ENCODE data around the gene IDUA.

The IDUA gene

DNA sequence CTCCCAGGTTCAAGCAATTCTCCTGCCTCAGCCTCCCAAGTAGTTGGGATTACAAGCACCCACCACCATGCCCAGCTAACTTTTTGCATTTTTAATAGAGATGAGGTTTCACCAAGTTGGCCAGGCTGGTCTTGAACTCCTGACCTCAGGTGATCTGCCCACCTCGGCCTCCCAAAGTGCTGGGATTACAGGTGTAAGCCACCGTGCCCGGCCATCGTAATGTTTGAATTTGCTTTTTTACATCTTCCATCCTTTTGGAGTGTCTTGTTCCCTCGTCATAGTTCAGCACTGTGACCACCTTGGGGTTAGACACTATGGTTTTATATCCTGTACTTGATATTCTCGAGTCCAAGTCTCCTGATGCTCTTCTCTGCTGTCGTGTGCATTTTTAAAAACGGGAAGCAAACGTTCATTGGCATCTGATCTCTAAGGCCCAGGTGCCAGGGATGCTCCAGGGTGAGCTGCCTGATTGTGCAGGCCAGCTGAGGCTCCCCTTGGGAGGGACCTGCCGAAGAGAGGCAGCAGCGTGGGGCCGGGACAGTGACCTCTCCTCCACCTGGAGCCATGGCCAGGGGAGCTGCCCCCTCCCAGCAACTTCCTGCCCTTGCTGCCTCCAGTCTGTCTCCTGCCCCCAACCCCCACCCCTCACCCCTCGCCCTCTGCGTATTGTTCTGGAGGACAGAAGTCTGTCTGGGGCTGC is 30.2 kb upstream of the IDUA start:
- DNase-seq = no peak

DNA sequence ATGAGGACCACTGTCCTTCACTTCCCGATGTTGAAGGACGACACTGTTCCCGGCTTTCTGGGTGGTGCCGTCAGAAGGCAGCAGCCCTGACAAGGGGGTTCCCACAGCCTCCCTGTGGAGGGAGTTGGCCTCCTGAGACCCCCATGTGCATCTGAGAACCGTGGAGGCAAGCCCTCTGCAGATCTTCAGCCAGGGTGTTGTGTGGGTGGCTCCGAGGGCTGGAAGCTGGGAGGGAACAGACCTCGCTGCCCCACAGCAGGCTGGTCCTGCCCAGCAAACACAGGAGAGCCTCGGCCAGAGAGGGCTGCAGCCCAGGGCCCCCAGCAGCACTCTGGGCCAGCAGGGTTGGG is 29.6 kb upstream of the IDUA start:
- DNase-seq = no peak

DNA sequence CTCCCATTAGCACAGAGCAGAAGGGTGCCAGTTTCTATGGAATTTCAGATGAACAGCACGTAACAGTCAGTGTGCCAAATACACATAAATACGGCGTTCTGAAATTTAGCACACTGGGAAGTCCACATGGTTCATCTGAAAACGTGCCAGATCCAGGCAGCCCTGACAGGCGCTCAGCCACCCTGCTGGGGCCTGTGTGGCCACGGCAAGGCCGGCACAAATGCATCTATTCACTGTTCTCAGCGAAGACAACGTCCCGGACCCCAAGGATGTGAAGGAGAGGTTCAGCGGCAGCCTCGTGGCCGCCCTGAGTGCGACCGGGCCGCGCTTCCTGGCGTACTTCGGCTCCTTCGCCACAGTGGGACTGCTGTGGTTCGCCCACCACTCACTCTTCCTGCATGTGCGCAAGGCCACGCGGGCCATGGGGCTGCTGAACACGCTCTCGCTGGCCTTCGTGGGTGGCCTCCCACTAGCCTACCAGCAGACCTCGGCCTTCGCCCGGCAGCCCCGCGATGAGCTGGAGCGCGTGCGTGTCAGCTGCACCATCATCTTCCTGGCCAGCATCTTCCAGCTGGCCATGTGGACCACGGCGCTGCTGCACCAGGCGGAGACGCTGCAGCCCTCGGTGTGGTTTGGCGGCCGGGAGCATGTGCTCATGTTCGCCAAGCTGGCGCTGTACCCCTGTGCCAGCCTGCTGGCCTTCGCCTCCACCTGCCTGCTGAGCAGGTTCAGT is 29.1 kb upstream of the IDUA start:
- no peak for DNase-seq

DNA sequence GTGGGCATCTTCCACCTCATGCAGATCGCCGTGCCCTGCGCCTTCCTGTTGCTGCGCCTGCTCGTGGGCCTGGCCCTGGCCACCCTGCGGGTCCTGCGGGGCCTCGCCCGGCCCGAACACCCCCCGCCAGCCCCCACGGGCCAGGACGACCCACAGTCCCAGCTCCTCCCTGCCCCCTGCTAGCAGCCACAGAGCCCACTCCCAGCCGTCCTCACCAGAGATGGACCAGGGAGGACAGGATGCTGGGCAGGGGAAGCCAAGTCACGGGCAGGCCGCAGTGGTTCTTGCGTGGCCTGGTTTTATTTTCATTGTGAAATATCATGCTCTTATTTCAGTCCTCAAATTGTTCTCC is 28.6 kb upstream of the IDUA start:
- DNase-seq = no peak

DNA sequence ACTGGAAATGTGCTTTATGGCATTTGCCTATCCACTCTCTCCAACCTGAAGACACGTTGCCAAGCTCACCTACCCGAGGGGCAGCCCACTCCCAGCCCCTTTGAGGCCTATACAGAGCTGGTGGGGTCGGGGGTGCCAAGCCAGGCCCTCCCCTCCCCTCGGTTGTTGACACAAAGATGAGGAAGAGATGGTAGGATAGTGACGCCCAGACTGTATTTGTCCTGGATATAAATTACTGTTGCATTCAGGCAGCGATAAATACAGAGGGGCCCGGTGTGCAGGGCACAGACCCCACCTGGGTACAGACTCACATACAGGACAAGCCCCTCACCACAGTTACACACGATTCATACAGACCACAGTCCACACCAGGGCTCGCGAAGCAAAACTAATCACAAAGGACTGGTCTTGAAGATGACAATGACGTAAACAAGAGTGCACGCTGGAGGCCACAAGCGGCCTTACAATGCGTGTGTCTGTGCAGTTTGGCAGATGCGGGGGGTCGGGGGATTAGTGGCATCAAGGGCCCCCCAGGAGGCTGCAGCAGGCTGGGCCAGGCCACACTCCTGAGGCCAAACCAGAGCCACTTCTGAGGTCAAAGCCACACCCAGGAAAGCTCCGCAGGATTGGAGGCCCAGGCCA is 28.0 kb upstream of the IDUA start:
- DNase-seq = no peak

DNA sequence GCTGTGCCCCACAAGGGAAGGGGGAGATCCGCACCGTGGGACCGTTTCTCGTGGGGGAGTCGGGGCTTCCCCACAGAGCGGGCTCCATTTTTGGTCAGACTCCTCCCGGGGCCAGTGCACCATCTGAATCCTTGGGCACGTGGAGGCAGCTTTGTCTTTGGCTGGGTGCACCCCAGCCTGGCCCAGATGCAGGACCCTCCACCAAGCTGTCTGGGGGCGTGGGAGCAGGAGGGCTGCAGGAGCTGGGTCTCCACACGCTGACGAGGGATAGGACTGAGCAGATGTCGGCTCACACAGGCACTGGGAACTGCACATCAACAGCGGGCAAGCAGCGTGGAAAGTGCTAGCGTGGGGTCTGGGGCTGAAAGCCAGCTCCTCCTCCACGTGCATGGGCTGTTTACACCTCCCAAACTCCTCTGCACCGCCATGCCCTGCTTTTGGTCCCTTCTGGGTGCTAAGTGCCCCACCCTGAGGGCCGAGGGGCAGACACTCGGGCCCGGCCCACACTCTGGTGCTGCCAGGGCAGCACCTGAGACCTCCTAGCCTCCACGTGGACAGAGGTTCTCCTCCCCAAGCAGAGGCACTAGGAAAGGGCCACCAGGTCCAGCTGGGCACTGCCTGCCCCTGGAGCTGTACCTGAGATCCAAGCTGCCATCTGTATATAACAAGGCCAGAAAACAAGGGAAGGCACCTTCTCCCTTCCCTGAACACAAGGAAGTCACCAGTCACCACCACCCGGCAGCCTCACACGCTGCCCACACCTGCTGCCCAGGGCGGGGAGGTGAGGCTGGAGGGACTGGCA is 27.3 kb upstream of the IDUA start:
- DNase-seq = no peak

DNA sequence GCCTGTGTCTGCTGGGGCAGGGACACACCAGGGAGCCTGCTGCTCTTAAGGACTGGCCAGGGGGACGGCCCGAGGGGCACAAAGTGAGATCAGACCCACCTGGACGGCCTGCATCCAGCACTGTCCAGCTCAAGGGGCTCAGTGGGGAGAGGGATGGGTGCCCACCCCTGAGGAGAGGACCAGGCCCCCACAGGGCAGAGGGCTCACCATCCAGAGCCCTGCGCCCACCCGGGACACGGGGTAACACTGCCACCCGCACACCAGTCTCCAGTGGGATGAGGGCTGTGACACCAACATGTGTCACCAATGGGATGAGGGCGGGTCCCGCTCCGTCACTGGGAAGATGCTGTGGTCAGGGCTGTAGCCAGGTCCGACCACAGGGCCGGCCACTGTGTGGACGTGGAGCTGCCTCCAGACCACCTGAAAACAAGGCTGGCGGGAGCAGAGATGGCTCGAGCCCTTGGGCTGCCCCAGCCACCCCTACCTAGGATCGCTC is 26.7 kb upstream of the IDUA start:
- DNase-seq = no peak

DNA sequence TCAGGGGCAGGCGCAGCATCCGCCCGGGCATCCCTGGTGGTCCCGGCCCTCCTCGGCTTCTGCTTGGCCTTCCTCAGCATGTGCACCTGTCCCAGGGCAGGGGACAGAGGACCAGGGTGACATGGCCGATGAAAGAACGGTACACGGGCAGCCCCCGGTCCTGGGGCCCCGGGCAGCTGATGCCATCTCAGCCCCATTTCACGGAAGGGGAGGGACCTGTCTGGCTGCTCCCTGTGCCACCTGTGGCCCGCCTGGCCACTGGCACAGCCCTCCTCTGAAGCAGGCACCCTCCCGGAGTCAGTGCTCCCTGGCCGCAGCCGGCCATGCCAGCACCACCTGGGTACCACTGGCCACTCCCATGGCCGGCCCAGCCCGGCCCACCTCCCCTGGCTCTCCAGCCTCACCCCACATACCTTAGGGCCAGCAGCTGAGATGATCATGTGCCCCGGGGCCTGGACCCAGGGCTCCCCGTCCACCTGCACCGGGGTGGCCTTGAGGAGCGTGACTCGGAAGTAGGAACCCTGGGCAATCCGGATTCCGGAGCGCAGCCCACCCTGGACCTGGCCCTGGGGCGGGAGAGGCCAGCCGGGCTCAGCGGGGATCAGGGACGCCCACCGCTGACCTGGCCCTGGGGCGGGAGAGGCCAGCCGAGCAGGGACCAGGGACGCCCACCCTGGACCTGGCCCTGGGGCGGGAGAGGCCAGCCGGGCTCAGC is 26.1 kb upstream of the IDUA start:
- DNase-seq = no peak

DNA sequence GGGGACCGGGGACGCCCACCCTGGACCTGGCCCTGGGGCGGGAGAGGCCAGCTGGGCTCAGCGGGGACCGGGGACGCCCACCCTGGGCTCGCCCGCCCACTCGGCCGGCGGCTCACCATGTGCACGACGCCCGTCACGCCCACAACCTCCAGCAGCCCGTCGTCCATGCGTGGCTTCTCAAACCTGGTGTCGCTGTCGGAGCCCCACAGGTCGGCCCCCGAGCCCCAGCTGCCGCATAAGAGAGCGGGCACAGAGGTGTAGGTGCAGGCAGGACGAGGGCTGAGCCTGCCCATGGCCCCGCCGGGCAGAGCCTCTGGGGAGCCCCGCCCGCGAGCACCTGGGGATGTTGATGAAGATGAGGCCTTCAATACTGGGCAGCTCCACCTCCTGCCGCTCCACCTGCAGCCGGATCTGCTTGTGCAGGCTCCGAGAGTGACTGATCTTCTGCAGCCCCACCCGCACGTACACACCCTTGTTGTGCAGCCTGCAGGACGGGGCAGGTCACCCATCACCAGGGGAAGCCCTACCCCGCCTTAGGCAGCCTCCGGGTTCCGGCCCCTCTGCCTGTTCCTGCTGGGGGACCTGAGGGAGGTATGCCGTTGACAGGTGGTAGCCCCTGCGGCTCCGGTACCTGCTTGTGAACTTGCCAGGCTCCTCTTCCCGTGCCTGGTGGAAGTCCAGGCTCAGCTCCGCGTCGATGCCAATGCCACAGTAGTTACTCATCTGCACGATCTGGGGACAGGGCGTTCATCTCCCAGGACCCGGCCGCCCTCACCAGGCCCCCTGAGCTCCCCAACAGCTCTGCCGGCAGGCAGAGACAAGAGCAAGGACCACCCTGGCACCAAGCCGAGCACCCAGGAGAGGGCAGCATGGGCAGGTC is 25.3 kb upstream of the IDUA start:
- no peak for DNase-seq

DNA sequence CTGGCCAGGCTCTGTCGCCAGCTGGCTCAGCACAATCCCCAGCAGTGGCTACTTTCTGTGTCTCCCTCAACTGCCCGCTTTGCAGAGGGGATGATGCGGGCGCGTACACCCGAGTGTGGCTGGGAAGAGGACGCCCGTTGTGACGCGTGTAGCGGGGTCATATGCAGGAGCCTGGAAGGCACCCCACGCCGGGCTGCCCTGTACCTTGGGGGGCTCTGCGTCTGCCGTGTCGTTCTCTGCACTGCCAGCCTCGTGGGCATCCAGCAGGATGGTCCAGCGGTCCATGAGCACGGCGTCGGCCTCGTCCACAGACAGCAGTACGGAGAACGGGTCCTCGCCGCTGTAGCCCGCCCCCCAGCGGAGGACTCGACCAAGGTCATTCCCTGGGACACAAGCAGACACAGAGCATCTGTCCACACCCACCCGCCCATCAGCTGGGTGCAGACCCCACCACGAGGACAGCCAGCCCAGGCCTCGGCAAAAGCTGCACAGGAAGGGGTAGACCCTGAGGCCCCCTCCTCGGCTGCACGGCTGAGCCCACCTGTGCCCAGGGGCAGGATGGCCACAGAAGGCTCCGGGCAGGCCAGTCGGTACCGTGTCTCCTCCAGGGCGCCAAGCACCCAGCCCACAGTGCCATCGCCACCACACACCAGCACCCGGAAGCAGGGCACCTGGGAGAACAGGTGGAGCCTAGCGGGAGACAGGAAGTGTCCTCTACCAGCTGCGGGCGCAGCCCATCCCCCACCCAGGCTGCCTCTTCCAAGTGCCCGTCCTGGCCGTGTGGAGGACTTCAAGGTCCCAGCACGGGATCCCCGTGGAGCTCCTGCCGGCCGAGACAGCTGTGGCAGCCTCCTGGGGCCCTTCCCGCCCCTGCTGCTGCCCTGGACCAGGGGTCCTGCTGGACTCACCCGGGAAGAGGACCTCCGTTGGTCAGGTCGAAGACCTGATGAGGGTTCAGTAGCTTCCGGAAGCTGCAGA is 24.3 kb upstream of the IDUA start:
- no peak for DNase-seq

DNA sequence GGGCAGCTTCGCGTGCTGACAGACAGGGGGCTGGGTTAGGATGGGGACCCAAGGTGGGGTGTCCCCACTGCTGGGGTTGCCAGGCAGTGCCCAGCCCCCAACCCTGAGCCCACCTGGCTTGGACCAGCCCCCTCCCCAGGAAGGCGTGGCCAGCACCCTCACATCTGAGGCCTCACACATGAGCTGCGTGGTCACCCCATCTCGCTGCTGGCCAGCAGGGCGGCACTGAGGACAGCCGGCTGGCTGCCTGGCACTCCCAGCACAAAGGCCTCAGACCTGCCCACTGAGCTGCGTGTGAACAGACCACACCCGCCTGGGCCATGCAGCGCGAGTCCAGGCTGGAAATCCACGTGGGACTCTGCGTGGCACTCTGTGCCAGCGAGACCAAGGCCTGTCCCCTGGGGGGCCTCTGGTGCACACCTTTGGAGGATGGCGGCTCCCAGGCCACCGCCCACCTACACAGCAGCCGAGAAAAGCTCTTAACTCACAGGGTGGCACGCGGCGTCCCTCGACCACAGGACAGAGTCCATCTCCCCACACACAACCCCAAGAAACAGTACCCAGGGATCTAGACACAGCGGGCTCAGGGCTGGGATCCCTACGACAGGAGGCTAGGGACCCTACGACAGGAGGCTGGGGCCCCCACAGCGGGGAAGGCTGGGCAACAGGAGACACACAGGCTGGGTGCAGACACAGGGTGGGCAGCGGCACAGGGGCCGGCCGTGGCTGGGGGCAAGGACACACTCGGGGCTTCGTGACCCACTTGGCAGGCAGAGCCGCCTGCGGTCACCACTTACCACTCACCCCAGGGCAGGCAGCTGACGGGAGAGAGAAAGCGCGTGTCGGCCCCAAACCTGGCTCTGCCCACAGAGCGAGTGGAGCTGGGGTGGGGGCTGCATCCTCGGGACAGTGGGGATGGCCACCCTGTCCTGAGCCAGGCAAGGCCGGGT is 23.3 kb upstream of the IDUA start:
- DNase-seq = no peak

DNA sequence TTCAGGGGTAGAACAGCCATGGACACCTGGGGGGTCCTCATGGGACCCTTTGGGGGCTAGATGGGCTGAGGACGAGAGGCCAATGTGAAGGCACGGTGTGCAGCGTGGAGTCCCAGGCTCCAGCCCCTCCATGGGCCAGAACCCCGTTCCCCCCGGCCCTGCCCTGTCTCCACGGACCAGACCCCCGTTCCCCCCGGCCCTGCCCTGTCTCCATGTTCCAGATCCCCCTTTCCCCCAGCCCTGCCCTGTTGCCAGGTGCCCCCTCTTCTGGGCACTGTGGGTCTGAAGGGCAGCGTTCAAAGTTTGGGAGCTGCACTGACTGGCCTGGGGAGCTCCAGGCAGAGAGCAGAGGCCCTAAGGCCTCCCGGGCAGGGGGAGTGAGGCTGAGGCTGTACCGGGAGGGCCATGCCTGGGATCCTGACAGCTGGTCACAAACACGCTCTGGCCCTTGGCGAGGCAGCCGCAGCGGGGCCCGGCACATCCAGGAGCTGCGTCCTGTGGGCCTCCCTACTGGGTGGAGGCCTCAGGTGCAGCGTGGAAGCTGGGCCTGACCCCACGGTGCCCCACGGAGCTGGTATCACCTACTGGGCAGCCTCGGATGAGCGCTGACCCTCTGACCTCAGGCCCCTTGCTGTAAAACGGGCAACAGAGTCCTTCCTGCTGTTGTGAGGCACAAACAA is 22.4 kb upstream of the IDUA start:
- DNase-seq = no peak

DNA sequence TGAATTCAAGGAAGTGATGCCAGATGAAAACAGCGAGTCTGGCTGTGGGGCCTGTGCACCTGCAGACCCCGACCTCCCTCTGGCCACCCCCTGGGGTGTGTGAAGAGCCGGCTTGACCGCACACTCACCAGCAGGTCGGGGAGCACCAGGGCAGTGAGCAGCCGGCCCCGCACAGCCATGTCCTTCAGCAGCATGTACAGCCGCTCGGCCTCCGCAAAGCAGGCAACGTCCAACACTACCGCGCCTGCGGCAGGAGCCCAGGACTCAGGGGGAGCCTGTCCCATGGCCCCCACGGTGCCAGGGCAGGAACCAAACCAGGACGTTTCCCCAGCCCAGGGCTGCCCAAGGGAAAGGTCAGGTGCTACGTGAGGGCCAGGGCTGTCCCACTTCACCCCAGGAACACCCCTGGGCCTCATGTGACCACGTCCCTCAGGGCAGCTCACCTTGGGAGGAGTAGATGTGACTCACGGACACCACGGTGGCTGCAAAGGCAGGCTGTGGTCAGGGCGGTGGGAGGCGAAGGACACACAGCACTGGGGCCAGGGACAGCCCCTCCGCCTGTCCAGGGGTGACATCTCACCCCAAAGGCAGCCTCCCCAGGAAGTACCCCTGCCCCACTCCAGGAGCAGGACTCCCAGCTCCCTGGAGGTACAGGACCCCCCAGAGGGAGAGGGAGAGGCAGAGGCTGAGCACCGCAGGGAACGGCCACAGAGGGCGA is 21.6 kb upstream of the IDUA start:
- no peak for DNase-seq

DNA sequence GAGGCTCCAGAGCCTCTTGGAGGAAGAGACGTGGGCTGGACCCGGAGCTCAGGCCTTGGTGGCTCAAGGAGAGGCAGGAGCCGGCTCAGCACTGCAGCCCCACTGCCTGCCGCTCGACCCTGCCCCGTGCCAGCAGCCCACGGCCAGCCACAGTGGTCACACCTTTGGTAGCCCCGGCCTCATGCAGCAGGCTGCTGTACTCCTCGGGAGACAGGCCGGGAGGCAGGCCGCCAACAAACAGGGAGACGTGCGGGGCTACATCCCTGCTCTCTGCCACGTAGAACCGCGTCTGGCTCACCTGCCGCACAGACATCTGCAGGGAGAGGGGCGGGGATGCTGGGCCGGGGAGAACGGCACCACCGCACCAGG is 21.1 kb upstream of the IDUA start:
- DNase-seq = no peak

DNA sequence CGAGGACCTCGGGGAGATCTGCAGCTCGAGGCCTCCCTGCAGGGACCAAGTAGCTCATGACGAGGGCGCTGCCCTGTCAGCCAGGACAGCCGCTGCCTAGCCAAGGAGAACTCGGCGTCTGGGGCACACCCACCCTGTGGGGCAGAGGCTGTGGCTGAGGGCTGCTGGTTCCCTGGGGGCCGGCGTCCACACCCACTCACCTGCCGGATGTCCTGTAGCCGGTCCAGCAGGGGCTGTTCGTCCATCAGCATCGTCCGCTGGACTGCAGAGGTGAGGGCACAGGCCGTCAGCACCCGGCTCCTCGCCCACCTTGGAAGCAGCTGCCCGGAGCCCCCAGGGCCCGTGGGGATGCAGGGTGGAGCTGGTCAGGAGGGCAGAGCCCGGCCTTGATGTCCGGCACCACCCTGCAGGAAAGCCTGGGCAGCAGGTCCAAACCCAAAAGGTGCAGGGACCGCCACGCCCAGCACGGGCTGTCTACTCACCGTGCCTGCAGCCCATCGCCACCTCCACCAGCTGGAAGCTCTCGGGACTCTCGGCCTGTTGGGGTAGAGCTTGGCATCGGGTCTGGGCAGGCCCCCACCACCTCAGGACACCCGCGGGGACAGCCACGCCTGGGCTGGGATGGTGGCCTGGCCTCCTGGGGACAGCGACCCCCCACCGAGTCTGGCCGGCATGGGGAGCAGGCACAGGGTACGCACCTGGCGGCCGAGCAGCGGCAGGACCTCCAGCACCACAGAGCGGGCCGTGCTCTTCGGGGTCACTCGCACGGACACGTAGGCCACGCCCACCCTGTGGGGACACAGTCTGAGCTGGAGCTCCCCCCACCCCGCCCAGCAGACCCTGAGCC is 20.4 kb upstream of the IDUA start:
- DNase-seq = no peak

DNA sequence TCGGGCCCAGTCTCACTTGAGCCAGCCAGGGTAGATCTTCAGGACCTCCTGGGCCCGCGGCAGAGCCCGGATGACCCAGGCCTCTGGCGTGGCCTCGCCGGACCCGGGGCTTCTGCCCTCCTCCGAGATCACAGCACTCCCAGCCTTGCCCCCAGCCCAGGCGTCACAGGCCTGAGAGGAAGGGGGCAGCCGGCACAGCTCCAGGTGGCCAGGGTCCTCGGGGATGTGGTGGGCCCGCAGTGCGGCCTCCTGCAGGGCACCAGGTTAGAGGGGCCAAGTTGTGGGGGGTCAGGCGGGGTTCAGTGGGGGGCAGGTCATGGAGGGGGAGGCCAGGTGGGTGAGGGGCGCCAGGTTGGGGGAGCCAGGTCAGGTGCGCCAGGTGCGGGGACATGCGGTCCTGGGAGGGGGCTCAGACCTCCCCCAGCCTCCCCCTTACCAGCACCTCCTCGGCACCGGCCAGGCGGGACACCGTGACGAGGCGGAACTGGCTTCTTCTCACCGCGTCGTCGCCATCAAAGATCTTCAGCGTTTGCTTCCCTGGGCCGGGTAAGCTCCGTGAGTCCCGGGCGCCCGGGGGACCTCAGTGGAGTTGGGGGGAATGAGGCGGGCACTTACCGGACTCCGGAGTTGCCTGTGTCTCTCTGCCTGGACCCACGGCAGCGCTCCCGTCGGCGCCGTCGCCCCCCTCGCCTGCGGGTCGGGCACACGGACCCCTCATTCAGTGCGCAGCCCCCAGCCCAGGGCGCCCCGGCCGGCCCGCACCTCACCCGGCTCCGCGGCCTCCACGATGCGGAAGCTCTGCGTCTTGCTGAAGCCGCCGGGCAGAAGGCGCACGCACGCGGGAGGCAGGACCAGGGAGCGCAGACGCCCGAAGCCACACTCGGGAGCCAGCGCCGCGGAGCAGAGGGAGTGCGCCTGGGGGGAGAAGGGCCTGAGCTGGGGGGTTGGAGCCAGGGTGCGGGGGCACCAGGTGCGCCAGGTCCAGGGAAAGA is 19.4 kb upstream of the IDUA start:
- peak; percentile 55 for DNase-seq

Measured in hematopoietic multipotent progenitor cell treated with erythropoietin and hydrocortisone succinate and interleukin-3 and kit ligand, for 4 days (in vitro differentiated cells).